UCSD-AML1 (cell line): ENCODE results near the gene WDR43.

Source experiments
- DNase-seq: peaks from one replicate; lab custom pipeline; 2025; ENCODE audit not compliant: unreplicated experiment; lab: John Stamatoyannopoulos, UW

Gene WDR43

GRCh38 chr2:28993206-28993960 lies 98.9 kb downstream of the WDR43 start:
- no peak for DNase-seq

GRCh38 chr2:28994074-28994473 lies 99.6 kb downstream of the WDR43 start:
- no peak for DNase-seq

- DNase-seq, result no peak
Observed at GRCh38 chr2:28994679-28995078, 100.2 kb downstream of the WDR43 start.

GRCh38 chr2:28995765-28996750 lies 101.6 kb downstream of the WDR43 start:
- no peak for DNase-seq

GRCh38 chr2:28997237-28997846 lies 102.9 kb downstream of the WDR43 start:
- no peak for DNase-seq
